Fibroblast of peridontal ligament (primary cell): Measurements from ENCODE around the gene PRPSAP1.
A peak's percentile ranks its signal among the peaks of the same experiment; 100 is the strongest.
"Not testable (repeated sequence)": the region's sequence is repeated elsewhere in the genome, so short reads cannot be mapped to it uniquely, and the experiment has no call there.

Source experiments
- DNase-seq: peaks from one replicate; pipeline ENCODE4 v3.0.0-alpha.2; 2010; ENCODE audit errors: extremely low read depth

Gene PRPSAP1

DNA sequence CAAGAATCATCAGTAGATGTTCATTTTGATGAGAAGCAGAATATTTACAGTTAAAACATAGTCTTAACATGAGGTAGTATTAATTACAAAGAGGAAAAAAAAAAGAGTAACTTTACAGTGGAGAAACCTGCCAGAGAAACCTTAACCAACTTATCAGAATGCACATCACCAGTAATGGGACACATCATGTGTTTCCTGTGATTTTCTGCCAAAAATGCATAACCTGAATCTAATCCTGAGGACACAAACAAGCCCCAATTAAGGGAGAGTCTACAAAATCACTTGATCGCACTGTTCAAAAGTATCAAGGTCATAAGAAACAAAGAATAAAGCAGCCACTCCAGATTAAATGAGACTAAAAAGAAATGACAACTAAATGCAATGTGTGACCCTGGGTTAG lies 27.4 kb downstream of the PRPSAP1 start:
- DNase-seq = no peak

DNA sequence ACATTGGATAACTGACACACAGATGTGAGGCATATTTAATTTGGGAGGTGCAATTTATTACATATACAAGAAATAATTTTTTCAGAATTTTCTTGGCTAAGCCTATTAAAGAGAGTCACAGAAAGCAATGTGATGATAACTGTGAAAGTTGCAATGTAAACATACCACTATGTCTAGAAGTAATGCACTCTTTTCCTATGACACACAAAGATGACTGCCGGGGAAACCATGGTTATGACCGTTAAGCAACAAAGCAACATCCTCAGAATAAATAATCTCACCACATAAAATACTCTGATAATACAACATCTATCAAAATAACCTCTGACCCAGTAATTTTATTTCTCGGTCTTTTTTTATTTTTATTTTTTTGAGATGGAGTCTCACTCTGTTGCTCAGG lies 35.1 kb downstream of the PRPSAP1 start:
- no peak for DNase-seq

DNA sequence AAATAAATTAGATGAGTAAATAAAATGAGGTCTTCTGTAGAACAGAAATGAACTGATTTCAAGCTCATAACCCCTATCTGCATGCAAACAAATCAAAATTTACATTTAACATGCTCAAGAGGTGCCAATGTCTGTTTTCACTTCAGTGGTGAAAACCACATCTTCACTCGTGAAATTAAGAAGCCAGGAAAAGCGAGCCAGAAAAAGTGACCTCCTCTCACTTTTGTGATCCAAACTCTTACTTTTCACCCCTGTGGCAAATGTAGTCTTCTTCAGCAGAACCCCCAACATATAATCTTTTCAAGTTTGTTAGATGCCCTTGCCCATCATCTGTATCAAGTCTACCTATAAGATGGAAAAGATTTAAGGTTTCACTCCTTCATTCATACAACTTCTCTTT lies 36.2 kb downstream of the PRPSAP1 start:
- no peak for DNase-seq

DNA sequence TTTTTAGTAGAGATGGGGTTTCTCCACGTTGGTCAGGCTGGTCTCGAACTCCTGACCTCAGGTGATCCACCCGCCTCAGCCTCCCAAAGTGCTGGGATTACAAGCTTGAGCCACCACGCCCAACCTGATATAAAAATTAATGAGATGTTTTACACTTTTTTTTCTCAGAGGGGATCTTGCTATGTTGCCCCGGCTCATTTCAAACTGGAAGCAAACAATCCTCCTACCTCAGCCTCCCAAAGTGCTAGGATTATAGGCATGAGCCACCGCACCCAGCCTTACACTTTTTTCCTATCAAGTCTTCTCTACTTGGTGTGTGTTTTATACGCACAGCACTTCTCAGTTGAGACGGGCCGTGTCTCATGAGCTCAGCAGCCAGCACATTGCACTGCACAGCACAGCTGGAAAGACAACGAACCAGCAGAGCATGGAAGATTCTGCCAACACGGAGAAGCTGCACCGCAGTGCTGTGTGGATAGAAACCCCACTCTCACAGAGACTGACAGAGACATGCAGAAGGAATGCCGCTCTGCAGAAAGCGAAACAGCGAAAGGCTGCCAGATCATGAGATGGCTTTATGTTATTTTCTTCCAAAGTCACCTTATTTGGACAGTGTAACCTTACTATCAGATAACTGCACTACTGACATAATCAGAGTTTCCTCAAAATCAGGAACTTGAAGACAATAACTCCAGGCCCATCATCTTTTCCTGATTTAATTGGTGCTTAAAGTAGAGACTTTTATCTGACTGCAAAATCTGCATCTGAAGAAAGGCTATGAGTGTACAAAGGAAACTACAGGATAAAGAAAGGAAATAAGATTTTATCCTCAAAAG lies 39.1 kb downstream of the PRPSAP1 start:
- DNase-seq = no peak

DNA sequence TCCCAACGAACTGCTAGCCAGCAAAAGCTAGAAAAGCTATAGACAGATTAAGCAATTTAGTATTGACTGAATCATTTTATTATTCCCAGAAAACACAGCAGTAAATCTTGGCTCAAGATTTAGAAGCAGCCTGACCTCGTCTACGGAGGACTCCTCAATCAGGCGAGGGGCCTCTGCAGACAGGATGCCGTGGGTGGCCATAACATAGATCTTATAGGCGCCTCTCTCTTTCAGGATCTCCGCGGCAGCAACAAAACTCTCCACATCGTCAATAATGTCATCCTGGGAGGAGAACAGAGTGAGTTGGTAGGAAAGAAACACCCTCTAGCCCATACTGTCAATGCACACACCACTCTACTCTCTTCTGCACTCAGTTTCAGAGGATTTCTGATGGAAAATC lies 41.0 kb downstream of the PRPSAP1 start:
- DNase-seq = no peak

DNA sequence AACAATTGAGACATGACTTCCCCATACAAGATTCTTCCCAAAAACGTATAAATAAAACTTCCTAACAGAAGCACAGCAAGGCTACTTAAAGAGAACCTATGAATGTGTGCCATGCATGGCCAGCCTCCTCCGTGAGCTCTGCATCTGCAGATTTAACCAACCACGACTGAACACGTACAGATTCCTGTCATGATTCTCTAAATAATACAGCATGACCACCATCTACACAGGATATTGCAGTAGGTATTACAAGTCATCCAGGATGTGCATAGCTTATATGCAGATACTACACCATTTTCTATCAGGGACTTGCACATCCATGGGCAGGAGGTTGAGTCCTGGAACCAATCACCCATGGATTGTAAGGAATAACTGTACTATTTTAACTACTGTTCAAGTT lies 44.3 kb downstream of the PRPSAP1 start:
- DNase-seq = no peak

DNA sequence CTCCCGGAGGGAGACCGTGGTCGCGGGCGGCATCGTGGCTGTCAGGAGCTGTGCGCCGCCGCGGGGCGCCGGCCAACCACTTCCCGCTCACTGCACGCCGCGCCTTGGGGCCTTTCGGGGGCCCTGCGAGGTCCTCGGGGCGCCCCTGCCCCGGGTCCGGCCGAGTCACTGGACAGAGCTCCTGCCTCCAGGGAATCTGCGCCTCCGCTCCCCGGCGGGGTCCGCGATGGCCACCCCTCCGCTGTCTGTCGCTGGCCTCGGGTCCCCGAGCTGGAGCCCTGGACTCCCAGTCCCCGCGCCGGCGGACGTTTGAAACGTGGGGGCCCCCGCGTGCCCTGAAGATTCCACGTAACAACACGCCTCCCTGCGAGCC lies 45.8 kb downstream of the PRPSAP1 start, which contains the start of gene QRICH2:
Gene QRICH2 (minus strand): TSS at position 311 of the 373 bp plus-strand sequence. CDS start 278 bp downstream, at position 33.
- no peak for DNase-seq

DNA sequence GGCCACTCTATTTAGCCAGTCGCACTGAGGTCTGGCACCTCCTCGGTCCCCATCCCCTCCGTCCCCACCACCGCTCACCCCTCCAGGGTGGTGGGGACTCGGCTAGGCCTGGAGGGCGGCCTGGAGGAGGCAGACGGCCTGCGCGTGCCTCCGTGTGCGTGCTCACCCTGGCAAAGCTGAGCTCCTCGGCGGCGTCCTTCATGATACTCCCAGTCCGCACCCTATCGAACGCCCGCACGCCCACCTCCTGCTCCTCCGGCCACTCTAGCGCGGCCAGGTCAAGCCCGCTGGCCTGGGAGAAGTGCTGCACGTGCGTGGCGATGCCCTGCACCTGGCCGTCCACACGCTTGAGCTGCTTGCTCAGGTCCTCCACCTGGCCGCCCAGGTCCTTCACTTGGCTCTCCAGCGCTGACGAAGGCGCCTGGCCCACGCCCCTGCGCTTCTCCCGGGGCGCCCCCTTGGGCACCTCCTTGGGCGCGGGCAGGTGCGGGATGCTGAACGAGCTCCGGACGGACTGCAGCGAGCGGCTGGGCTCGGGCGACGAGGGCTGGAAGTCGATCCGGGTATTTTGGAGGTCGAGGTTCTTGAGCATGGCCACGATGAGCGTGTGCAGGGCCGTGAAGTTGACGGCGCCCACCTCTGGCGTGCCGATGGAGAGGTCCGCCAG lies 46.3 kb downstream of the PRPSAP1 start:
- DNase-seq = no peak

DNA sequence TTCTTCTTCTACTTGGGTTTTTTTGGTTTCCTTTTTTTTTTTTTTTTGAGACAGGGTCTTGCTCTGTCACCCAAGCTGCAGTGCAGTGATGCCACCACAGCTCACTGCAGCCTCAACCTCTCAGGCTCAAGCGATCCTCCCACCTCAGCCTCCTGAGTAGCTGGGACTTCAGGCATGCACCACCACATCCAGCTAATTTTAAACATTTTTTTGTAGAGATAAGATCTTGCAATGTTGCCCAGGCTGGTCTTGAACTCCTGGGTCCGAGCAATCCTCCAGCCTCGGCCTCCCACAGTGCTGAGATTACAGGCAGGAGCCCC lies 48.6 kb downstream of the PRPSAP1 start:
- not testable (repeated sequence) for DNase-seq

DNA sequence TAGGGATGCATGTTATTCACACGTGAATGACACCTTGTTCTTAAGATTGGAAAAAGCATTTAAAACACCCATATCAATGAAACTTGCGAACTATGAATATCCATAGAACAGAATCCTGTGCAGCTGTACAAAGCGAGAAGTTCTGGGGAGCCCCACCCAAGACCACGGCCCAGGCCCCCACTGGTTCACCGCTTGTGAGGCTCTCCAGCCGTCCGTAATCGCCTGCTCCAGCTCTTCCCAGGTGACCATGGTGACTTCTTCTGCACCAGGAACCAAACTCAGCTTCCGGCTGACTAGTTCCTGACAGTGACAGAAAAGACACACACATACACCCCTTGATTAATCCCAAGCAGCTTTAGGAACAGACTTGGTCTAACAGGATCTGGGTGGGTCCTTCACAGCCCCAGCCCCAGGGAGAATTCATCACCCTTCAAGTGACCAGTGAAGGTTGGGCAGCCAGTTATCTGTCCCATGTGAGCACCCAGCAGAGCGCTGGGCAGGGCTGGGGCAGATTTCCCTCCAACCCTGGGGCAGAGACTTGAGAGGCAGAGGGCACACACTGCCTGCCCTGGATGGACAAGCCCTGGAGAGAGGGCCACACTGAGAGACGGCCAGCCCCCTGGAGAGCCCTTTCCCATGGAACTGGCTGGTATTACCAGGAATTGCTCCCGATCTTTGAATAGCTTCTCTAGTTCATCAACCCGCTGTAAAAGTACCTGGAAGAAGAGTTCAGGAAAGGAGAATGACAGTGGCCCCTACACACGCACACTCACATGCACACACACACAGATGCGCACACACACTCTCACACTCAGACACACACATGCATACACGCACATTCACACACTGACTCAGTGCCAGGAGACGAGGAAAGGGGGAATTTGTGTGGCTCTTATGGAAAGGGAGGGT lies 49.2 kb downstream of the PRPSAP1 start:
- no peak for DNase-seq

DNA sequence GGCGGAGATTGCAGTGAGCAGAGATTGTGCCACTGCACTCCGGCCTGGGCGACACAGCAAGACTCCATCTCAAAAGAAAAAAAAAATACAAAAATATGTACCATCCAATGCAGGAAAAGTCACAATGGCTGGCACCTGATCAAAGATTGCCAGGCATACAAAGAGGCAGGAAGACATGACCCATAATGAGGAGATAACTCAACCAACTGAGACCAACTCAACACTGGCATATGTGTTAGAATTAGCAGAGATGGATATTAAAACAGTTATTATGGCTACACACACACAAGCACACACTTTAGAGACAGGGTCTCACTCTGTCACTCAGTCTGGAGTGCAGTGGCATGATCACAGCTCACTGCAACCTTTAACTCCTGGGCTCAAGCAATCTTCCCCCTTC lies 56.3 kb downstream of the PRPSAP1 start:
- DNase-seq = no peak

DNA sequence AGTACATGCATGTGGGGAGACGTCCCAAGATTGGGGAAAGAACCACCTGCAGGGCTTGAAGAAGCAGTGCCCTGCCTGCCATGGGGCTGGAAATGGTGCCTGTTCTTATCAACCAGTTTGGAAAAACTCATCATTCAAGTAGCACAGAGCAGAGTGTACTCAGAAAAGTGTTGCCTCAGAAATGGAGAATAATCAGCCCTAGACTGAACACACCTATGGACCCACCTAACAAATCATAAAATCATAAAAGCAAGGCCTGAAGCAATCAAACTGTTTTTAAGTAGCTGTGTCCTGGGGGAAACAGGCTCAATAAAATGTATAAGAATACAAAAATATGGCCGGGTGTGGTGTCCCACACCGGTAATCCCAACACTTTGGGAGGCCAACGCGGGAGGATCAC lies 56.8 kb downstream of the PRPSAP1 start:
- no peak for DNase-seq

DNA sequence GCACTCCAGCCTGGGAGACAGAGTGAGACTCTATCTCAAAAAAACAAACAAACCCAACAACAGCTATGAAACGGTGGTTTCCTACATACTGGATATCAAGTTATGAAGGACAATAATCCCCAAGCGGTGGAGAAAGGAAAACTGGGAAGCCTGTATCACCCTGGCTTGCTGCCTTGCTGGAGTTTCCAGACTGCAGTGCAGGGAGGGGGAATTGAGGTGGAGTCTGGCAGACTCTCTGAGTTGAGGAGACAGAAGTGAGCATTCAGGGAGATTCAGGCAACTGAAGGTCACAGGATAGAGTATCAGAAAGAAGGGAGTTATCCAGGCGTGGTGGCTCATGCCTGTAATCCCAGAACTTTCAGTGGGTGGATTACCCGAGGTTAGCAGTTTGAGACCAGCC lies 57.5 kb downstream of the PRPSAP1 start:
- peak; percentile 29 for DNase-seq

DNA sequence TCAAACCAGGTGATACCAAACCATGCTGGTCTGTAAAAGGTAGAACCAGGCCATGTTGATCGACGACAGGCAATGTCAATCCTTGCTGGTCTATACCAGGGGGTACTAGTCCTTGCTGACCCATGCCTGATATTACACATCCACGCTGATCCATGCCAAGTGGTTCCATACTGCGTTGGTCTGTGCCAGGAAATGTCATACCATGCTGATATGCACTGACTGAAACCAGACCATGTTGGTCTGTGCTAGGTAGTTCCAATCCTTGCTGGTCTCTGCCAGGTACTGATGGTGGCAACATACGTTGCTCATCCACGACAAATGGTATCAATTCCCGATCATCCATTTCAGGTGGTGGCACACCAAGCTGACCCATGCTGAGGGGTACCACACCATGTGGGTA lies 60.6 kb downstream of the PRPSAP1 start:
- DNase-seq = no peak

DNA sequence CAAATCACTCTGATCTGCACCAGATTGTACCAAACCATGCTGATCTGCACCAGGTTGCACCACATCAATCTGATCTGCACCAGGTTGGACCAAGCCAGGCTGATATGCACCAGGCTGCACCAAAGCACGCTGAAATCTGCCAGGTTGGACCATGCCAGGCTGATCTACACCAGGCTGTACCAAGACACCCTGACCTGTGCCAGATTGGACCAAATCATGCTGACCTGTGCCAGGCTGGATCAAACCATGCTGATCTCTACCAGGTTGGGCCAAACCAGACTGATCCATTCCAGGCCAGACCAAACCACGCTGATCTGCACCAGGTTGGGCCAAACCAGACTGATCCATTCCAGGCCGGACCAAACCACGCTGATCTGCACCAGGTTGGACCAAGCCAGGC lies 61.1 kb downstream of the PRPSAP1 start:
- DNase-seq = no peak

DNA sequence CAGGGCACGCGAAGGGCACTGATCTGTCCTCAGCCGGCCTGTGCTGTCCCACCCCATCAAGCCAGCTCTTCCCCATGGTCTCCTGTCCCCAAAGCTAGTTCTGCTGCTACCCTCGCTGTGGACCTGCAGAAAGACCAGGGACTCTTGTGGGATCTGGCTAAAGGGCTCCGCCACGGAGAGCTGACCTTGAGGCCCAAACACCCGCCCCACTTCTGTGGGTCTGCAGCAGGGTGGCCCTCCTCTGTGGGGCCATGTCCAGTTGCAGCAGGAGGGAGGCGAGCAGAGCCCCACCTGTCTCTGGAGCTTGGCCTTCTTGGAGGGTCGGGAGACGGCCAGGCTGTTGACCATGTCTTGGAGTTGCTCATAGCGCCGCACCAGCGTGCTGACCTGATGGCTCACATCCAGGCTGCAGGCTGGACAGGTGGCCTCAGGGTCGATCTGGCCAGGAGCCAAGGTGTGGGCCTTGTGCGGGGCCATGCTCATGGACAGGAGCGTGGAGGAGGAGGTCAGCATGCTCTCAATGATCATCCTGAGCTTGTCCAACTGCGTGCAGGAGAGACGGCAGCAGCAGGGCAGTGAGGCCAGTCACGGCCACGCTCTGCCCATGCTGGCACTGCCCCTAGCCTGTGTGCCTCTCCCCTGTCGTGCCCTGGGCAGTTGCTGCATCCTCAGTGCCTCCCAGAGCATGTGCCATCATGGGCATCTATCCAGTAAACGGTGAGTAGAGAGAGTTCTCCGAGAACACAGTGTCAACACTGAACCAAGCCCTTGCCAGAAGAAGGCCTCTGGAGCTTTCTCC lies 71.9 kb downstream of the PRPSAP1 start:
- no peak for DNase-seq

DNA sequence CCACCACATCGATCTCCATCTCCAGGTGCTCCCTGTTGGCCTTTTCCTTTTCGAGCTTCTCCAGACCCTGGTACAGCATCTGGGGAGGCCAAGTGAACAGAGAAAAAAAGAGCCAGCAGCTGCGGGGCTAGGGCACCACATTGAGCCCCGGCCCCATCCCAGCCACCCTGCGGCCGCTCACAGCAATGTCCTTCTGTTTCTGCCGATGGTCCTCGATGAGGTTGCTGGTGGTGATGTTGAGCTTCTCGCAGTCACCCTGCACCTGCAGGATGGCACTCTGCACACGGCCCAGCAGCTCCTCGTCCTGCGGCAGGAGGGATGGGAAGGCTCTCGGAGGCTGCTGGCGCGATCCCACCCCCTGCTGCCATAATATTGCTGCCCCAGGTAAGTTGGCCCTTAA lies 73.1 kb downstream of the PRPSAP1 start:
- no peak for DNase-seq

DNA sequence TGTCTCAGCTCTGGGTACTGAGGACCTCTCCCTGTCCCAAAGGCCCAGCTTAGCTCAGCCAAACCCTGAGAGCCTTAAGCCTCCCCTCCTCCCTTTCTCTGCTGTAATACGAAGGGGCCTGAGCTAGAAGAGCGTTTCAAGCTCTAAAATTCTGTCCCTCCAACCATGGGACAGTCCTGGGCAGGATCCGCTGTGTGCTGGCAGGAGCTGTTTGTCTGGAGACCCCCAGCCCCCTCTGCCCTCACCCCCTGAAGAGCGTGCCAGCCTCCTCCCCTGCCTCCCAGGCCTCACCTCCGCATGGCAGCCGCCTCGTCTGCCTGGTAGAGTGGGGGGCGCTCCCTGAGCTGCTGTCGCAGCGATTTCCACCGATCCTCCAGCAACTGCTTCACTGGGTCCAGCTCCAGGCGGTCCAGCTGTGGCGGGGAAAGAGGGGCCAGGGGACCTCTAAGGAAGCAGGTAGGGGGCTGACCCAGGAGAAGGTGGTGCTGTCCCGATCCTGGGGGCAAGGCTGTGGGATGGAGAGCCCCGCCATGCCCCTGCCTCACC lies 73.9 kb downstream of the PRPSAP1 start:
- DNase-seq = no peak

DNA sequence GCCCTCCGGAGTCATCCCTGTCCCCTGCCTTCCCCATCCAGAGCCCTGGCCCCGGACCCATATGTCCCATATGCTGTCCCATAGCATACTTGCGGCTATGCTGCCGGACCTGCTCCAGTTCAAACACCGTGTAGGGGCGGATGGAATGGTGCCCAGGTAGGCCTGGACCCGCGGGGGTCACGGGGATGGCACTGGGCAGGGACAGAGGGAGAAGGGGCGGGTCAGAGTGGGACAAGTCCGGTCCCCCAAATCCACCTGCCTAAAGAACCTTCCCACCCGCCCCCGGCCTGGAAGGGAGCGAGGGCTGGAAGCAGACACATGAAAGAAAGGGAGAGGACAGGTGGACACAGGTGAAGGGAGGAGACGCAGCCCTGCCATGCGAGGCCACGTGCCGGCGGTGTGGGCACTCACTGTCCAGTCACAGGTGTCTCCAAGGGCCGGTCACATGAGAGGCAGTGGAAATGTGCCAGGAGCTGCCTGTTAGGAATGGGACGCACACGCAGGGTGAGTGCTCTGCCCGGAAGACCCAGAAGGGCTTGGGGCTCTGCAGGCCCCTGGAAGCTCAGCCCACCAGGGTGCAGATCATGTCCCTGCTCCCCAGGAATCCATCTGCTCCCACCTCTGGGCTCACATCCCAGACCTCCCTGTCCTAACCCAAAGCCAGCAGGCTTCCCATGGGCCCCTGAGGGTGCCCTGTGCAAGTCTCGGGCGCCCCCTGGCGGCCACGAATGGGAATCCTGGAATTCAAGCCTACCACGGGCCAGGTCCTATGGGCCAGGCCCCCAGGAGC lies 74.6 kb downstream of the PRPSAP1 start:
- DNase-seq = peak; percentile 72

DNA sequence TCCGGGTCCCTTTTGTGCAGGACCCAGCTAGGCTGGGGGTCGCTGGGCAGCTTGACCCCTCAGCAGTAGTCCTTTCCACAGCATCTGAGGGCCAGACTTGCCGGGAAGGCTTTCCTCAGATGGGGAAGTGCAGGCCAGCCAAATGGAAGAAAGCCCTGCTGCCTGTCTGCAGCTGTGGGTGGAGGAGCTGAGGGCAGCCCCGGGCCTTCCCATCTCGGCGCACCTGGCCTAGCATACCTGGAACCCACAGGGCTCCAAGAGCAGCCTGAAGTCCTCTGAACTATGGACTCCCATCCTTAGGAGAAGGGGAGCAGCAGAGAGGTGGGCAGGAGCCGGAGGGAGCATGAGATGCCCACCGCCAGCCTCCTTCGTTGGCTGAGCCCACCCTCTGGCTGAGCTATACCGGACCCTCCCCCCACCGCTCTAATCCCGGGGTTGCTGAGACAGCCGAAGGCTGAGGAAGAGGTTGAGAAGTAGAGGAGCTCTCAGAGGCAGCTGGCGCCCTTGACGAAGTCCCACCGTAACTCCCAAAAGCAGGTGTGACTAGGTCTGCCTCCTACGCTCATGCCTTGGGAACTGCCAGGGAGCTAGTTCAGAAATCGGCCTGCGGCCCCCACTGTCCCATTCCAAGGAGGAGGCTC lies 75.3 kb downstream of the PRPSAP1 start:
- DNase-seq = no peak
